Colonic mucosa (tissue), 4 donors: Measurements from ENCODE around the gene HSD11B2. TPM values are rescaled to one million over a fixed set of nuclear protein-coding genes. Genes with fewer than 3 reads are reported as not detected.

Source experiments
- DNase-seq: peaks from one replicate; pipeline ENCODE4 v3.0.0-alpha.2; 2020
- H3K27ac ChIP-seq: fragments of 200-600 bp; one replicate; pipeline ENCODE4 v1.8.0; 2021
- H3K27me3 ChIP-seq: fragments of 200-600 bp; one replicate; pipeline ENCODE4 v1.8.0; 2021
- H3K36me3 ChIP-seq: fragments of 200-600 bp; one replicate; pipeline ENCODE4 v1.8.0; 2021
- H3K4me1 ChIP-seq: fragments of 200-600 bp; one replicate; pipeline ENCODE4 v1.8.0; 2021; ENCODE audit warnings: mild to moderate bottlenecking
- H3K4me3 ChIP-seq: fragments of 200-600 bp; one replicate; pipeline ENCODE4 v1.8.0; 2021
- H3K9ac ChIP-seq, 2 donors: one replicate each; pipeline ENCODE4 v1.7.0; 2013; ENCODE audit warnings: control low read depth in 2 of 2, low read depth in 2 of 2, low read length in 2 of 2
- H3K9me3 ChIP-seq: fragments of 200-600 bp; one replicate; pipeline ENCODE4 v1.8.0; 2021
- CTCF ChIP-seq: fragments of 200-600 bp; IDR thresholded peaks from one replicate; pipeline ENCODE4 v1.8.0; 2022; ENCODE audit warnings: antibody characterized with exemption, mild to moderate bottlenecking
- intact Hi-C: fragments of 100-400 bp; cut with DNase I; formaldehyde crosslinking; loops from one replicate; pipeline ENCODE4 v1.14.1; 2022
- total RNA-seq, 2 donors: library from RNA; stranded (reverse); fragmentation: NEBNext Ultra II Directional in 1 of 2; extraction: Animal tissue kit (Norgen Biotek cat#: 25700) in 1 of 2; gene quantifications; one replicate each; pipeline ENCODE4 v1.2.1, GENCODE V29; 2021
- donor health status: healthy.
- donor health status: DM: no; HTN: no; CAD: no.
- donor health status: DM: no; HTN: no; CAD: no.

The HSD11B2 gene
- total RNA-seq, 2 donors from 2014 or later, result 348 to 378 TPM

GRCh38 chr16:67441907-67442306 is 11.0 kb downstream of the HSD11B2 start:
- H3K36me3 ChIP-seq, result peaks cover 3% of the 10 kb centered on the region
- intact Hi-C loops, result no loop called here
- DNase-seq, result no peak
- no peak overlapping the region for H3K4me3 ChIP-seq
- H3K4me1 ChIP-seq, result peaks cover 38% of the 10 kb centered on the region
- H3K27ac ChIP-seq, result peak overlapping the region; percentile 81
- no peaks in the 10 kb centered on the region for H3K27me3 ChIP-seq
- no peak for TF ChIP-seq CTCF
- H3K9ac ChIP-seq, result peak overlapping the region; percentile 59 to 79
- H3K9me3 ChIP-seq, result no peaks in the 10 kb centered on the region

- H3K4me3 ChIP-seq, result no peak overlapping the region
- H3K4me1 ChIP-seq, result peaks cover 46% of the 10 kb centered on the region
- DNase-seq, result no peak
- H3K36me3 ChIP-seq, result no peaks in the 10 kb centered on the region
- H3K27ac ChIP-seq, result peak overlapping the region; percentile 36
- no peak for TF ChIP-seq CTCF
- no peaks in the 10 kb centered on the region for H3K27me3 ChIP-seq
- intact Hi-C loops, result no loop called here
- peak overlapping the region; percentile 45 to 79 for H3K9ac ChIP-seq
- no peaks in the 10 kb centered on the region for H3K9me3 ChIP-seq
Measured at GRCh38 chr16:67442581-67443255, 11.8 kb downstream of the HSD11B2 start.

- H3K4me3 ChIP-seq, result no peak overlapping the region
- no peaks in the 10 kb centered on the region for H3K9me3 ChIP-seq
- H3K27me3 ChIP-seq, result no peaks in the 10 kb centered on the region
- intact Hi-C loops, result no loop called here
- peak overlapping the region; percentile 36 for H3K27ac ChIP-seq
- no peaks in the 10 kb centered on the region for H3K36me3 ChIP-seq
- TF ChIP-seq CTCF, result no peak
- no peak for DNase-seq
- H3K9ac ChIP-seq, result peak overlapping the region in 1 of 2 donors; percentile 79
- H3K4me1 ChIP-seq, result peaks cover 52% of the 10 kb centered on the region
Measured at GRCh38 chr16:67443265-67443664, 12.3 kb downstream of the HSD11B2 start.

- H3K36me3 ChIP-seq, result no peaks in the 10 kb centered on the region
- no peak for TF ChIP-seq CTCF
Measured at GRCh38 chr16:67444259-67445125, 13.6 kb downstream of the HSD11B2 start.

GRCh38 chr16:67445126-67445426 is 14.2 kb downstream of the HSD11B2 start:
- Histone ChIP-seq H3K27ac (no peak overlapping the region), H3K9ac (peak overlapping the region in 1 of 2 donors; percentile 79), H3K4me3 (no peak overlapping the region), H3K4me1 (peaks cover 59% of the 10 kb centered on the region), H3K36me3 (no peaks in the 10 kb centered on the region), H3K27me3 (no peaks in the 10 kb centered on the region), H3K9me3 (no peaks in the 10 kb centered on the region)
- intact Hi-C loops, result no loop called here
- DNase-seq, result no peak
- no peak for TF ChIP-seq CTCF

More at GRCh38 chr16:67444259-67445125, 13.6 kb downstream of the HSD11B2 start:
- Histone ChIP-seq H3K27me3 (no peaks in the 10 kb centered on the region), H3K4me1 (peaks cover 59% of the 10 kb centered on the region), H3K4me3 (no peak overlapping the region), H3K27ac (no peak overlapping the region), H3K9ac (peak overlapping the region; percentile 9 to 79), H3K9me3 (no peaks in the 10 kb centered on the region)
- intact Hi-C loops, result no loop called here
- DNase-seq, result no peak
